GM23338 (cell line): ENCODE data around the gene RNF207. TPM values are rescaled to one million over a fixed set of nuclear protein-coding genes. Genes with fewer than 3 reads are reported as not detected.

Experiments used
- ATAC-seq: fragments of 200-7000 bp; cut with Tn5 transposase; 3 replicates; pipeline ENCODE4 v1.9.1; 2020
- DNase-seq: peaks from one replicate; pipeline ENCODE4 v3.0.0-alpha.2; 2015; ENCODE audit warnings: low spot score
- H2AFZ ChIP-seq: fragments of 200-600 bp; sonication (generic); 2 replicates; pipeline ENCODE4 v1.8.0; 2016; ENCODE audit warnings: antibody characterized with exemption, mild to moderate bottlenecking, moderate library complexity
- H3F3A ChIP-seq: fragments of 200-600 bp; sonication (generic); replicated peaks from 2 replicates; pipeline ENCODE4 v1.8.0; 2017; ENCODE audit warnings: antibody characterized with exemption, mixed run types, low read depth
- H3K27ac ChIP-seq: fragments of 200-600 bp; sonication (generic); 2 replicates; pipeline ENCODE4 v1.6.1; 2016; ENCODE audit warnings: low read depth
- H3K27me3 ChIP-seq: fragments of 200-600 bp; sonication (generic); 2 replicates; pipeline ENCODE4 v1.8.0; 2016; ENCODE audit warnings: mild to moderate bottlenecking, mixed run types, moderate library complexity; ENCODE audit not compliant: insufficient read depth
- H3K36me3 ChIP-seq: fragments of 200-600 bp; sonication (generic); 2 replicates; pipeline ENCODE4 v1.8.0; 2016; ENCODE audit warnings: mild to moderate bottlenecking; ENCODE audit not compliant: insufficient read depth
- H3K4me1 ChIP-seq: fragments of 200-600 bp; sonication (generic); 2 replicates; pipeline ENCODE4 v1.8.0; 2016; ENCODE audit warnings: mild to moderate bottlenecking, moderate library complexity; ENCODE audit not compliant: insufficient read depth
- H3K4me2 ChIP-seq: fragments of 200-600 bp; sonication (generic); 2 replicates; pipeline ENCODE4 v1.7.1; 2017; ENCODE audit warnings: mixed run types
- H3K4me3 ChIP-seq: fragments of 200-600 bp; sonication (generic); 2 replicates; pipeline ENCODE4 v1.6.1; 2016; ENCODE audit warnings: mixed run types
- H3K79me2 ChIP-seq: fragments of 200-600 bp; sonication (generic); replicated peaks from 2 replicates; pipeline ENCODE4 v1.8.0; 2017; ENCODE audit warnings: mild to moderate bottlenecking; ENCODE audit not compliant: insufficient read depth
- H3K9me2 ChIP-seq: fragments of 200-600 bp; sonication (generic); 2 replicates; pipeline ENCODE4 v1.8.0; 2017; ENCODE audit not compliant: insufficient read depth
- H4K20me1 ChIP-seq: fragments of 200-600 bp; sonication (generic); replicated peaks from 2 replicates; pipeline ENCODE4 v1.8.0; 2017; ENCODE audit warnings: mild to moderate bottlenecking; ENCODE audit not compliant: insufficient read depth
- H3K27ac Mint-ChIP-seq: 2 replicates; pipeline ENCODE4 v1.8.0; 2020; ENCODE audit warnings: inconsistent platforms, mild to moderate bottlenecking, moderate library complexity, mixed read lengths
- H3K27me3 Mint-ChIP-seq: 3 replicates; pipeline ENCODE4 v1.8.0; 2022; ENCODE audit warnings: low read depth, mild to moderate bottlenecking, moderate library complexity, mixed read lengths, inconsistent platforms; ENCODE audit not compliant: insufficient read depth, poor library complexity
- H3K36me3 Mint-ChIP-seq: 3 replicates; pipeline ENCODE4 v1.8.0; 2021; ENCODE audit warnings: low read depth, mild to moderate bottlenecking, inconsistent platforms, moderate library complexity, mixed read lengths
- H3K4me1 Mint-ChIP-seq: 3 replicates; pipeline ENCODE4 v1.8.0; 2020; ENCODE audit warnings: mild to moderate bottlenecking, inconsistent platforms, mixed read lengths
- H3K4me3 Mint-ChIP-seq: 3 replicates; pipeline ENCODE4 v1.8.0; 2021; ENCODE audit warnings: moderate library complexity, mild to moderate bottlenecking, inconsistent platforms, mixed read lengths
- H3K9me3 Mint-ChIP-seq: 3 replicates; pipeline ENCODE4 v1.8.0; 2020; ENCODE audit warnings: moderate library complexity, mild to moderate bottlenecking, inconsistent platforms, mixed read lengths
- CREB1 ChIP-seq: fragments of 250-450 bp; sonication (Bioruptor Pico); IDR thresholded peaks from 2 replicates; pipeline ENCODE4 v1.5.0; 2020; ENCODE audit warnings: low read depth, mild to moderate bottlenecking, moderate library complexity
- EZH2 ChIP-seq: fragments of 200-600 bp; sonication (generic); IDR thresholded peaks from one replicate; pipeline ENCODE4 v1.8.0; 2017; ENCODE audit warnings: antibody characterized with exemption, mild to moderate bottlenecking, low read depth; ENCODE audit not compliant: unreplicated experiment
- JUNB ChIP-seq: IDR thresholded peaks from one replicate; pipeline ENCODE4 v1.6.1; 2016; ENCODE audit warnings: antibody characterized with exemption; ENCODE audit not compliant: unreplicated experiment
- NANOG ChIP-seq: IDR thresholded peaks from 2 replicates; pipeline ENCODE4 v1.6.1; 2016; ENCODE audit warnings: antibody characterized with exemption, borderline replicate concordance
- POLR2AphosphoS5 ChIP-seq: IDR thresholded peaks from 2 replicates; pipeline ENCODE4 v1.6.1; 2016; ENCODE audit warnings: antibody characterized with exemption, low read depth
- REST ChIP-seq: IDR thresholded peaks from one replicate; pipeline ENCODE4 v1.6.1; 2018; ENCODE audit warnings: antibody characterized with exemption; ENCODE audit not compliant: unreplicated experiment
- STAT1 ChIP-seq: IDR thresholded peaks from one replicate; pipeline ENCODE4 v1.6.1; 2016; ENCODE audit warnings: antibody characterized with exemption; ENCODE audit not compliant: unreplicated experiment
- ZNF114 ChIP-seq: fragments of 250-450 bp; sonication (Bioruptor Pico); IDR thresholded peaks from 2 replicates; pipeline ENCODE4 v1.5.0; 2020; ENCODE audit warnings: mild to moderate bottlenecking, moderate library complexity
- ZNF331 ChIP-seq: fragments of 250-450 bp; sonication (Bioruptor Pico); IDR thresholded peaks from 2 replicates; pipeline ENCODE4 v1.5.0; 2020; ENCODE audit warnings: low read depth, mild to moderate bottlenecking, moderate library complexity
- polyA plus RNA-seq: library from polyadenylated mRNA; unstranded; fragments of >200 nt; fragmentation: Nextera tagmentation; extraction: Ambion mirVana; gene quantifications from 2 replicates; pipeline ENCODE4 v1.2.1, GENCODE V29; 2016
- total RNA-seq: library from RNA; depleted of rRNA; stranded (reverse); fragments of >200 nt; shearing (Covaris generic); gene quantifications from 2 replicates; pipeline ENCODE4 v1.2.3, GENCODE V29; 2014
- TF ChIP-seq, protein P1 (sequence below): fragments of 250-450 bp; sonication (Bioruptor Pico); IDR thresholded peaks from 2 replicates; pipeline ENCODE4 v1.5.0; 2020; ENCODE audit warnings: mild to moderate bottlenecking, moderate library complexity
- TF ChIP-seq, protein P2 (sequence below): IDR thresholded peaks from 2 replicates; pipeline ENCODE4 v1.6.1; 2016; ENCODE audit warnings: antibody characterized with exemption

The RNF207 gene
- total and polyA plus RNA-seq, 2 experiments from 2014 or later: 1.7 to 2.9 TPM

DNA sequence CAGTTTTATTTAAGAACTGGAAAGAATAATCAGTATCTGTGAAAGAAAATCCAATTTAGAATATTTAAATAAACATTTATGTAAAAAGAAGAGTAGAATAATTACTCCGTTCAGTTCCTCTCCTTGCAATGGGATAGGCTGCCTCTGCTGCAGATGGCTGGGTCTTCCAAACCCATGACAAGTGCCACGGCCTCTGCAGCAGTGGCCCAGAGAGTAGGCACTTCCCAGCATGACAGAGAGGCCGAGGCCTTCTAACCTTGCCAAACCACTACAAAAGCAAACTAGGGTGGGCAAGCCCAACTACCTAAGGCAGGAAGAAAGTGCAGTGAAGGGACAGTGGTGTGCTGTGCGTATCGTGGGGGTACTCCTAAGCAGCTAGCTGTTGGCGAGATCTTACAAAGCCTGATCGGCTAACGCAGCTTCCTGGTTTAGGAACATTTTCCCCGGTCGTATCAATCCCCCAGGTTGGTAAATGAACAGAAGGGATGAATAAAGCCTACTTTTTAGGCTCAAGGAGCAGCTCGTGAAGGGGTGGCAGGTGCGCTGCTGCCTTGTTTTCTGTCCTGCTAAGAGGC lies 15.4 kb downstream of the RNF207 start (continued):
- TF ChIP-seq, protein P1, sequence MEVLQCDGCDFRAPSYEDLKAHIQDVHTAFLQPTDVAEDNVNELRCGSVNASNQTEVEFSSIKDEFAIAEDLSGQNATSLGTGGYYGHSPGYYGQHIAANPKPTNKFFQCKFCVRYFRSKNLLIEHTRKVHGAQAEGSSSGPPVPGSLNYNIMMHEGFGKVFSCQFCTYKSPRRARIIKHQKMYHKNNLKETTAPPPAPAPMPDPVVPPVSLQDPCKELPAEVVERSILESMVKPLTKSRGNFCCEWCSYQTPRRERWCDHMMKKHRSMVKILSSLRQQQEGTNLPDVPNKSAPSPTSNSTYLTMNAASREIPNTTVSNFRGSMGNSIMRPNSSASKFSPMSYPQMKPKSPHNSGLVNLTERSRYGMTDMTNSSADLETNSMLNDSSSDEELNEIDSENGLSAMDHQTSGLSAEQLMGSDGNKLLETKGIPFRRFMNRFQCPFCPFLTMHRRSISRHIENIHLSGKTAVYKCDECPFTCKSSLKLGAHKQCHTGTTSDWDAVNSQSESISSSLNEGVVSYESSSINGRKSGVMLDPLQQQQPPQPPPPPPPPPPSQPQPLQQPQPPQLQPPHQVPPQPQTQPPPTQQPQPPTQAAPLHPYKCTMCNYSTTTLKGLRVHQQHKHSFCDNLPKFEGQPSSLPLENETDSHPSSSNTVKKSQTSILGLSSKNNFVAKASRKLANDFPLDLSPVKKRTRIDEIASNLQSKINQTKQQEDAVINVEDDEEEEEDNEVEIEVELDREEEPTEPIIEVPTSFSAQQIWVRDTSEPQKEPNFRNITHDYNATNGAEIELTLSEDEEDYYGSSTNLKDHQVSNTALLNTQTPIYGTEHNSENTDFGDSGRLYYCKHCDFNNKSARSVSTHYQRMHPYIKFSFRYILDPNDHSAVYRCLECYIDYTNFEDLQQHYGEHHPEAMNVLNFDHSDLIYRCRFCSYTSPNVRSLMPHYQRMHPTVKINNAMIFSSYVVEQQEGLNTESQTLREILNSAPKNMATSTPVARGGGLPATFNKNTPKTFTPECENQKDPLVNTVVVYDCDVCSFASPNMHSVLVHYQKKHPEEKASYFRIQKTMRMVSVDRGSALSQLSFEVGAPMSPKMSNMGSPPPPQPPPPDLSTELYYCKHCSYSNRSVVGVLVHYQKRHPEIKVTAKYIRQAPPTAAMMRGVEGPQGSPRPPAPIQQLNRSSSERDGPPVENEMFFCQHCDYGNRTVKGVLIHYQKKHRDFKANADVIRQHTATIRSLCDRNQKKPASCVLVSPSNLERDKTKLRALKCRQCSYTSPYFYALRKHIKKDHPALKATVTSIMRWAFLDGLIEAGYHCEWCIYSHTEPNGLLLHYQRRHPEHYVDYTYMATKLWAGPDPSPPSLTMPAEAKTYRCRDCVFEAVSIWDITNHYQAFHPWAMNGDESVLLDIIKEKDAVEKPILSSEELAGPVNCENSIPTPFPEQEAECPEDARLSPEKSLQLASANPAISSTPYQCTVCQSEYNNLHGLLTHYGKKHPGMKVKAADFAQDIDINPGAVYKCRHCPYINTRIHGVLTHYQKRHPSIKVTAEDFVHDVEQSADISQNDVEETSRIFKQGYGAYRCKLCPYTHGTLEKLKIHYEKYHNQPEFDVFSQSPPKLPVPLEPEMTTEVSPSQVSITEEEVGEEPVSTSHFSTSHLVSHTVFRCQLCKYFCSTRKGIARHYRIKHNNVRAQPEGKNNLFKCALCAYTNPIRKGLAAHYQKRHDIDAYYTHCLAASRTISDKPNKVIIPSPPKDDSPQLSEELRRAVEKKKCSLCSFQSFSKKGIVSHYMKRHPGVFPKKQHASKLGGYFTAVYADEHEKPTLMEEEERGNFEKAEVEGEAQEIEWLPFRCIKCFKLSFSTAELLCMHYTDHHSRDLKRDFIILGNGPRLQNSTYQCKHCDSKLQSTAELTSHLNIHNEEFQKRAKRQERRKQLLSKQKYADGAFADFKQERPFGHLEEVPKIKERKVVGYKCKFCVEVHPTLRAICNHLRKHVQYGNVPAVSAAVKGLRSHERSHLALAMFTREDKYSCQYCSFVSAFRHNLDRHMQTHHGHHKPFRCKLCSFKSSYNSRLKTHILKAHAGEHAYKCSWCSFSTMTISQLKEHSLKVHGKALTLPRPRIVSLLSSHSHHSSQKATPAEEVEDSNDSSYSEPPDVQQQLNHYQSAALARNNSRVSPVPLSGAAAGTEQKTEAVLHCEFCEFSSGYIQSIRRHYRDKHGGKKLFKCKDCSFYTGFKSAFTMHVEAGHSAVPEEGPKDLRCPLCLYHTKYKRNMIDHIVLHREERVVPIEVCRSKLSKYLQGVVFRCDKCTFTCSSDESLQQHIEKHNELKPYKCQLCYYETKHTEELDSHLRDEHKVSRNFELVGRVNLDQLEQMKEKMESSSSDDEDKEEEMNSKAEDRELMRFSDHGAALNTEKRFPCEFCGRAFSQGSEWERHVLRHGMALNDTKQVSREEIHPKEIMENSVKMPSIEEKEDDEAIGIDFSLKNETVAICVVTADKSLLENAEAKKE (CRISPR knock-in tag): no peak
- TF ChIP-seq, protein P2, sequence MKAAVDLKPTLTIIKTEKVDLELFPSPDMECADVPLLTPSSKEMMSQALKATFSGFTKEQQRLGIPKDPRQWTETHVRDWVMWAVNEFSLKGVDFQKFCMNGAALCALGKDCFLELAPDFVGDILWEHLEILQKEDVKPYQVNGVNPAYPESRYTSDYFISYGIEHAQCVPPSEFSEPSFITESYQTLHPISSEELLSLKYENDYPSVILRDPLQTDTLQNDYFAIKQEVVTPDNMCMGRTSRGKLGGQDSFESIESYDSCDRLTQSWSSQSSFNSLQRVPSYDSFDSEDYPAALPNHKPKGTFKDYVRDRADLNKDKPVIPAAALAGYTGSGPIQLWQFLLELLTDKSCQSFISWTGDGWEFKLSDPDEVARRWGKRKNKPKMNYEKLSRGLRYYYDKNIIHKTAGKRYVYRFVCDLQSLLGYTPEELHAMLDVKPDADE: no peak
- no peak for TF ChIP-seq ZNF331
- TF ChIP-seq STAT1: no peak

GRCh38 chr1:6222636-6223035 lies 16.7 kb downstream of the RNF207 start:
- Mint-ChIP-seq H3K27me3 (peaks cover 16% of the 10 kb centered on the region), H3K27ac (no peak overlapping the region), H3K36me3 (peaks cover 59% of the 10 kb centered on the region), H3K9me3 (no peaks in the 10 kb centered on the region), H3K4me3 (no peak overlapping the region), H3K4me1 (peaks cover 2% of the 10 kb centered on the region; the same call in 1 of the 3 replicates)
- Histone ChIP-seq H3K4me1 (no peaks in the 10 kb centered on the region), H4K20me1 (peaks cover 28% of the 10 kb centered on the region), H3K9me2 (no peaks in the 10 kb centered on the region), H3K79me2 (peaks cover 11% of the 10 kb centered on the region), H3K27me3 (no peaks in the 10 kb centered on the region), H3K27ac (peak overlapping the region; percentile 26; the same call in 1 of the 2 replicates), H3F3A (peaks cover 12% of the 10 kb centered on the region; the same call in 1 of the 2 replicates), H3K36me3 (peaks cover 27% of the 10 kb centered on the region), H2AFZ (no peak overlapping the region), H3K4me2 (no peak overlapping the region), H3K4me3 (no peak overlapping the region)
- ATAC-seq (no peak), DNase-seq (no peak)
- TF ChIP-seq REST (no peak), JUNB (no peak), ZNF331 (no peak), ZNF114 (CRISPR knock-in tag) (no peak), NANOG (no peak), EZH2 (no peak), CREB1 (no peak), POLR2AphosphoS5 (no peak)
